IMR-90 (cell line): ENCODE data around the gene PPP3CB.

ENCODE experiments used
- POLR2A ChIP-seq: IDR thresholded peaks from 2 replicates; pipeline ENCODE4 v1.6.1; 2012; ENCODE audit warnings: mild to moderate bottlenecking, low read depth, low read length
- RAD21 ChIP-seq: IDR thresholded peaks from 2 replicates; pipeline ENCODE4 v1.6.1; 2012; ENCODE audit warnings: low read length, improper control_type of control experiment
- RFX5 ChIP-seq: IDR thresholded peaks from 2 replicates; pipeline ENCODE4 v1.8.0; 2012; ENCODE audit warnings: low read depth, mild to moderate bottlenecking, low read length, moderate library complexity
- TF ChIP-seq, protein P1 (sequence below): conservative IDR thresholded peaks from 2 replicates; pipeline ENCODE4 v1.5.1; 2012; ENCODE audit warnings: mild to moderate bottlenecking, low read depth, low read length, improper control_type of control experiment
- TF ChIP-seq, protein P2 (sequence below): fragments of 150-350 bp; IDR thresholded peaks from 2 replicates; pipeline ENCODE4 v1.6.1; 2017; ENCODE audit warnings: mild to moderate bottlenecking, antibody characterized with exemption, low read length, low read depth

DNA sequence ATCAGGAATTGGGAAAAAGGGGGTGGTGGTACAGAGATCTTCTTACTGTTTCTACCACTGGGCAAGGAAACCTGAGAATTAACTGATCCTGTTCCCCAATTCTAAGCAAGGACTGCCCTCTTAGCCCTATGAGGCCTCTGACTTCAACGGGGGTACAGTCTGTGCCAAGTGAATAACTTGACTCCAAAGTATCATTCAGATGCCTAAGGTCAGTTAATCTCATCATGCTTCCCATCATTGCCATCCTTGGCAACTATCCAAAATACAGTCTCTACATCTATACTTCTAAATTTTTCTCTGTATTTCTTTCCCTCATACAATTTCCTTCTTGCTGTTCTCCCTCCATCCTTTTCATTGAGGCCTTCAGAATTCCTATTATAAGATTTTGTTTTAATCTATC, 10.5 kb downstream of the PPP3CB start:
- TF ChIP-seq, protein P1, sequence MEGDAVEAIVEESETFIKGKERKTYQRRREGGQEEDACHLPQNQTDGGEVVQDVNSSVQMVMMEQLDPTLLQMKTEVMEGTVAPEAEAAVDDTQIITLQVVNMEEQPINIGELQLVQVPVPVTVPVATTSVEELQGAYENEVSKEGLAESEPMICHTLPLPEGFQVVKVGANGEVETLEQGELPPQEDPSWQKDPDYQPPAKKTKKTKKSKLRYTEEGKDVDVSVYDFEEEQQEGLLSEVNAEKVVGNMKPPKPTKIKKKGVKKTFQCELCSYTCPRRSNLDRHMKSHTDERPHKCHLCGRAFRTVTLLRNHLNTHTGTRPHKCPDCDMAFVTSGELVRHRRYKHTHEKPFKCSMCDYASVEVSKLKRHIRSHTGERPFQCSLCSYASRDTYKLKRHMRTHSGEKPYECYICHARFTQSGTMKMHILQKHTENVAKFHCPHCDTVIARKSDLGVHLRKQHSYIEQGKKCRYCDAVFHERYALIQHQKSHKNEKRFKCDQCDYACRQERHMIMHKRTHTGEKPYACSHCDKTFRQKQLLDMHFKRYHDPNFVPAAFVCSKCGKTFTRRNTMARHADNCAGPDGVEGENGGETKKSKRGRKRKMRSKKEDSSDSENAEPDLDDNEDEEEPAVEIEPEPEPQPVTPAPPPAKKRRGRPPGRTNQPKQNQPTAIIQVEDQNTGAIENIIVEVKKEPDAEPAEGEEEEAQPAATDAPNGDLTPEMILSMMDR: no peak
- TF ChIP-seq RAD21 (no peak), RFX5 (no peak), POLR2A (no peak)
- TF ChIP-seq, protein P2, sequence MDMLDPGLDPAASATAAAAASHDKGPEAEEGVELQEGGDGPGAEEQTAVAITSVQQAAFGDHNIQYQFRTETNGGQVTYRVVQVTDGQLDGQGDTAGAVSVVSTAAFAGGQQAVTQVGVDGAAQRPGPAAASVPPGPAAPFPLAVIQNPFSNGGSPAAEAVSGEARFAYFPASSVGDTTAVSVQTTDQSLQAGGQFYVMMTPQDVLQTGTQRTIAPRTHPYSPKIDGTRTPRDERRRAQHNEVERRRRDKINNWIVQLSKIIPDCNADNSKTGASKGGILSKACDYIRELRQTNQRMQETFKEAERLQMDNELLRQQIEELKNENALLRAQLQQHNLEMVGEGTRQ: no peak
